GM12872 (cell line): ENCODE results near the gene MAPK8IP3.

Experiments
- CTCF ChIP-seq: IDR thresholded peaks from 3 replicates; pipeline ENCODE4 v1.5.1; 2011; ENCODE audit warnings: low read depth, mild to moderate bottlenecking, low read length, moderate library complexity; ENCODE audit not compliant: insufficient read depth

The MAPK8IP3 gene

GRCh38 chr16:1764971-1765370 lies 59.0 kb downstream of the MAPK8IP3 start:
- TF ChIP-seq CTCF, result no peak

DNA sequence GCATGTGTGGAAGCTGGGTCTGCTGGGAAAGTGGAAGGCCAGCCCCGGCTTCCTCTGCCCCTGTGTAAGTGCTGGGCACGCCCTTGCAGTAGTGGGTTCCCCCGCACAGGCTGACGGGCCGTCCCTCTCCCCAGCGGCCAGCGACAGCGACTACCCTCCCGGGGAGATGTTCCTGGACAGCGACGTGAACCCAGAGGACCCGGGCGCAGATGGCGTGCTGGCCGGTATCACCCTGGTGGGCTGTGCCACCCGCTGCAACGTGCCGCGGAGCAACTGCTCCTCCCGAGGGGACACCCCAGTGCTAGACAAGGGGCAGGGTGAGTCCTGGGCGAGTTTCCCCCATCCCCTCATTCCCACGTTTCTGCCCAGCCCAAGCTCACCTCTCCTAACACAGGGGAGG lies 59.8 kb downstream of the MAPK8IP3 start:
- no peak for TF ChIP-seq CTCF

DNA sequence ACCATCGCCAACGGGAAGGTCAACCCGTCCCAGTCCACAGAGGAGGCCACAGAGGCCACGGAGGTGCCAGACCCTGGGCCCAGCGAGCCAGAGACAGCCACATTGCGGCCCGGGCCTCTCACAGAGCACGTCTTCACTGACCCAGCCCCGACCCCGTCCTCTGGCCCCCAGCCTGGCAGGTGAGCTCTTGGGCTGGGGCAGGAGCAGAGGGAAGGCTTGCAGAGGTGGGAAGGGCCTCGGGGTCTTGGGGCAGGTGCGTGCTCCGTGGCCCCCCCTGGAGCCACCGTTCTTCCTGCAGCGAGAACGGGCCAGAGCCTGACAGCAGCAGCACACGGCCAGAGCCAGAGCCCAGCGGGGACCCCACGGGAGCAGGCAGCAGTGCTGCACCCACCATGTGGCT lies 60.2 kb downstream of the MAPK8IP3 start:
- TF ChIP-seq CTCF, result no peak

DNA sequence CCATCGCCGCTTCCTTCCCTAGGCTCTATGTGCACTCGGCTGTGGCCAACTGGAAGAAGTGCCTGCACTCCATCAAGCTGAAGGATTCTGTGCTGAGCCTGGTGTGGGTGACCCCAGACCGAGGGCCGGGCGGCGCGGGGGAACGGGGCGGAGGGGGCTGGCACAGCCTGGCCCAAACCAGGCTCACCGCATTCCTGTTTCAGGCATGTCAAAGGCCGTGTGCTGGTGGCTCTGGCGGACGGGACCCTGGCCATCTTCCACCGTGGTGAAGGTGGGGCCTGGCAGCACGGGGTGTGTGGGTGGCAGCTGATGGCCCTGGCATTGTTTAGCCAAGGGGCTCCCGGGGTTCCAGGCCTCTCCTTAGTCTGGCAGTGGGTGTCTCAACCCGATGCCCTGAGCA lies 60.7 kb downstream of the MAPK8IP3 start:
- TF ChIP-seq CTCF, result no peak

- no peak for TF ChIP-seq CTCF
Measured at GRCh38 chr16:1767116-1767994, 61.4 kb downstream of the MAPK8IP3 start.

DNA sequence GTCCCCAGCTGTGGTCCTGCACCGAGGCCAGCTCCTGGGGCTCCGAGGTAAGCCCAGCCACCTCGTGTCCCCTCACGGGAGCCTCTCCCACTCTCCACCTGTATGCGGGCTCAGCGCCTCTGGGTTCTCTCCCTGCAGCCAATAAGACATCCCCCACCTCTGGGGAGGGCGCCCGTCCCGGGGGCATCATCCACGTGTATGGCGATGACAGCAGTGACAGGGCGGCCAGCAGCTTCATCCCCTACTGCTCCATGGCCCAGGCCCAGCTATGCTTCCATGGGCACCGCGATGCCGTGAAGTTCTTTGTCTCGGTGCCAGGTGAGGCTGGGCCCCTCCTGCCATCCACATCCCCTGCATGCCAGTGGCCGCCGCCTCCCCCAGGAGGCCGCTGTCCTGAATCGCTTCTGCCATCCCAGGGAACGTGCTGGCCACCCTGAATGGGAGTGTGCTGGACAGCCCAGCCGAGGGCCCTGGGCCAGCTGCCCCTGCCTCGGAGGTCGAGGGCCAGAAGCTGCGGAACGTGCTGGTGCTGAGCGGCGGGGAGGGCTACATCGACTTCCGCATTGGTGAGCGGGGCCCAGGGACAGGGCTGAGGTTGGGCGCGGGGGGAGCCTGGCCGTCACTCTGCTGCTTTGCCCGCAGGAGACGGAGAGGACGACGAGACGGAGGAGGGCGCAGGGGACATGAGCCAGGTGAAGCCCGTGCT lies 62.2 kb downstream of the MAPK8IP3 start:
- no peak for TF ChIP-seq CTCF

DNA sequence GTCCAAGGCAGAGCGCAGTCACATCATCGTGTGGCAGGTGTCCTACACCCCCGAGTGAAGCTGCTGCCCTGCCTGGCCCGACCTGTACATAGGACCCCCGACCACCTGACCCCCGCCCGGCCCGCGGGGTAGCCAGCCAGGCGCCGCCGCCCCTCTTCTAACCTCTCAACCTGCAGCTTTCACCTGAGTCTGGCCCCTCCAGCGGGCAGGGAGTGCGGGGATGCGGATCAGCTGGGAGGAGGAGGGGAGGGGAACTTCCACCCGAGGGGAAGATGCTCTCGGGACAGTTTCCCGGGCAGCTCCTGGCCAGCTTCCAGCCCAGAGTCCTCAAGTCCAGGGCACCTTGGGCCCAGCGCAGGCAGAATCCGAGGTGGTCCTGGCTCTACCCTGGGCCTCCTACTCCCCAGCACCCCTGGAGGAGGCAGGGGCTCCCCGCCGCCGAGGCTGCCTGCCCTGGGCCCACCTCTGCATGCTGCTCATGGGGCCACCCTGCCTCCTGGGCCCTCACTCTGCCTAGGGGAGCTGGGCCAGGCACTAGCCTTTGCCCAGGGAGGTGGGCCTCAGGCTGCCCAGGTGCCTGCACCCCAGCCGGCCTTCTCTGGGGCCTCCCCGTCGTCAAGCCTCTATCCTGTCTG lies 62.9 kb downstream of the MAPK8IP3 start:
- TF ChIP-seq CTCF, result no peak
